HEK293 (cell line): ENCODE results near the gene NEK2.

ENCODE experiments used
- CTCF ChIA-PET: fragments of 350-600 bp; formaldehyde crosslinking; extraction: SDS; loops from one replicate; lab custom pipeline; 2021; ENCODE audit warnings: antibody characterized with exemption; lab: Yijun Ruan, JAX
- POLR2A ChIA-PET: fragments of 300-600 bp; formaldehyde crosslinking; extraction: SDS; loops from one replicate; lab custom pipeline; 2020; ENCODE audit warnings: antibody characterized with exemption, inconsistent platforms; lab: Yijun Ruan, JAX
- H3K27ac ChIP-seq: fragments of 200-500 bp; sonication (Bioruptor generic); 2 replicates; pipeline ENCODE4 v1.5.1; 2014; ENCODE audit warnings: low read depth, low read length, control low read depth, inconsistent platforms; ENCODE audit errors: extremely low read depth
- H3K36me3 ChIP-seq, 2 experiments: fragments of 200-500 bp in 1 of 2; sonication (Bioruptor generic) in 1 of 2; 1 replicate in 1 of 2; 2 replicates in 1 of 2; pipeline ENCODE4 v1.5.1; 2014 to 2017; ENCODE audit warnings: inconsistent platforms in 2 of 2, low read length in 2 of 2; ENCODE audit not compliant: control insufficient read depth in 2 of 2, insufficient read depth in 1 of 2
- H3K4me1 ChIP-seq: fragments of 200-500 bp; sonication (Bioruptor generic); 2 replicates; pipeline ENCODE4 v1.5.1; 2014; ENCODE audit warnings: mild to moderate bottlenecking, low read length, inconsistent platforms; ENCODE audit not compliant: control insufficient read depth, insufficient read depth
- H3K4me3 ChIP-seq: 2 replicates; pipeline ENCODE4 v1.5.1; 2011; ENCODE audit warnings: low read depth, mild to moderate bottlenecking, control low read depth, low read length, moderate library complexity
- H3K9me3 ChIP-seq: fragments of 200-500 bp; sonication (Bioruptor generic); 2 replicates; pipeline ENCODE4 v1.5.1; 2014; ENCODE audit warnings: low read depth, low read length, inconsistent platforms; ENCODE audit not compliant: control insufficient read depth, insufficient read depth
- GLIS1 ChIP-seq: fragments of 450-650 bp; formaldehyde crosslinking; IDR thresholded peaks from 2 replicates; pipeline ENCODE4 v1.5.1; 2016; ENCODE audit warnings: missing biosample characterization, missing genetic modification characterization
- HOXA7 ChIP-seq: sonication (generic); formaldehyde crosslinking; IDR thresholded peaks from 2 replicates; pipeline ENCODE4 v1.8.1; 2022; ENCODE audit warnings: missing genetic modification reagents, borderline replicate concordance
- PRDM1 ChIP-seq: fragments of 450-650 bp; formaldehyde crosslinking; IDR thresholded peaks from 2 replicates; pipeline ENCODE4; 2016; ENCODE audit warnings: missing biosample characterization, missing genetic modification characterization
- SETDB1 ChIP-seq: IDR thresholded peaks from one replicate; pipeline ENCODE4 v1.6.1; 2017; ENCODE audit warnings: mild to moderate bottlenecking, low read length, moderate library complexity, mixed read lengths; ENCODE audit not compliant: insufficient read length
- SP2 ChIP-seq: fragments of 450-650 bp; formaldehyde crosslinking; IDR thresholded peaks from 2 replicates; pipeline ENCODE4 v1.5.1; 2016; ENCODE audit warnings: missing biosample characterization, missing genetic modification characterization
- SP7 ChIP-seq: fragments of 450-650 bp; formaldehyde crosslinking; IDR thresholded peaks from 2 replicates; pipeline ENCODE4 v1.5.1; 2016; ENCODE audit warnings: missing biosample characterization, missing genetic modification characterization
- YY2 ChIP-seq: fragments of 450-650 bp; formaldehyde crosslinking; IDR thresholded peaks from 2 replicates; pipeline ENCODE4 v1.5.1; 2016; ENCODE audit warnings: missing biosample characterization, missing genetic modification characterization
- ZBTB17 ChIP-seq: fragments of 450-650 bp; formaldehyde crosslinking; IDR thresholded peaks from 2 replicates; pipeline ENCODE4 v1.5.1; 2016; ENCODE audit warnings: missing biosample characterization, missing genetic modification characterization
- ZNF140 ChIP-seq: fragments of 450-650 bp; formaldehyde crosslinking; IDR thresholded peaks from 2 replicates; pipeline ENCODE4 v1.5.1; 2016; ENCODE audit warnings: missing biosample characterization, missing genetic modification characterization
- ZNF2 ChIP-seq: fragments of 450-650 bp; formaldehyde crosslinking; IDR thresholded peaks from 2 replicates; pipeline ENCODE4 v1.5.1; 2016; ENCODE audit warnings: missing biosample characterization, missing genetic modification characterization
- ZNF202 ChIP-seq: fragments of 450-650 bp; formaldehyde crosslinking; IDR thresholded peaks from 2 replicates; pipeline ENCODE4 v1.5.1; 2016; ENCODE audit warnings: missing biosample characterization, missing genetic modification characterization, borderline replicate concordance
- ZNF354C ChIP-seq: fragments of 450-650 bp; formaldehyde crosslinking; IDR thresholded peaks from 2 replicates; pipeline ENCODE4 v1.5.1; 2016; ENCODE audit warnings: missing biosample characterization, missing genetic modification characterization, low read depth, borderline replicate concordance
- ZNF558 ChIP-seq: fragments of 450-650 bp; formaldehyde crosslinking; IDR thresholded peaks from 2 replicates; pipeline ENCODE4 v1.5.1; 2016; ENCODE audit warnings: missing biosample characterization, missing genetic modification characterization
- ZNF707 ChIP-seq: fragments of 450-650 bp; formaldehyde crosslinking; IDR thresholded peaks from 2 replicates; pipeline ENCODE4 v1.5.1; 2016; ENCODE audit warnings: missing biosample characterization, missing genetic modification characterization
- TF ChIP-seq, protein P1 (sequence below): fragments of 450-650 bp; formaldehyde crosslinking; IDR thresholded peaks from 2 replicates; pipeline ENCODE4 v1.5.1; 2016; ENCODE audit warnings: missing biosample characterization, missing genetic modification characterization
- TF ChIP-seq, protein P2 (sequence below): fragments of 450-650 bp; formaldehyde crosslinking; IDR thresholded peaks from 2 replicates; pipeline ENCODE4 v1.5.1; 2016; ENCODE audit warnings: missing biosample characterization, missing genetic modification characterization
- TF ChIP-seq, protein P3 (sequence below): fragments of 450-650 bp; formaldehyde crosslinking; IDR thresholded peaks from 2 replicates; pipeline ENCODE4 v1.5.1; 2016; ENCODE audit warnings: missing biosample characterization, missing genetic modification characterization
- TF ChIP-seq, protein P4 (sequence below): fragments of 450-650 bp; formaldehyde crosslinking; IDR thresholded peaks from 2 replicates; pipeline ENCODE4 v1.5.1; 2016; ENCODE audit warnings: missing biosample characterization, missing genetic modification characterization
- TF ChIP-seq, protein P5 (sequence below): fragments of 450-650 bp; formaldehyde crosslinking; IDR thresholded peaks from 2 replicates; pipeline ENCODE4 v1.5.1; 2016; ENCODE audit warnings: missing biosample characterization, missing genetic modification characterization

Gene NEK2

DNA sequence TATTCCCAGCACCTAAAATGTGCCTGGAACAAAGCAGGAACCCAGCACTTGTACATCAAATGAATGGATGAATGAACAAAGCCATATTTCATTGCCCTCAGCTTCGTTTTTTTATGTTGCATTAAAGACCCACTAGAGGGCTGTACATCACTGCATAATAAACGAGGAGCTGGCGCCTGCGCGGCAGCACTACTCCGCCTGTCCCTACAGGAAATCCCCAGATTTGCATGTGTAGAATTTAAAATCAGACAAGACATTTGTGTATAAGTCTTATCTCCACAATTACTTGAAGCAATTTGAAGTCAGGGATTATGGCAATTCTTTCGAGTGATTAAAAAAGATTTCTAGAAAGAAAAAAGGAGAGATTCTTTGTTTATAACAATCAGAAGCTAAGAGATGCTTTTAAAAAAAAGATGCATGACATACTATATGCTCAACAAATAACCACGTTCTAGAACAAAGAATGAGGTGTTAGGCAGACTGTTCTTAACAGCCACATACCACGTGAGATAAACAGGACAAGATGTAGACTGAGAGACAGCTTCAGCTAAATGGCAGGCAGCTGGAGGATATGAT is 5.4 kb upstream of the NEK2 start (continued):
- TF ChIP-seq, protein P1, sequence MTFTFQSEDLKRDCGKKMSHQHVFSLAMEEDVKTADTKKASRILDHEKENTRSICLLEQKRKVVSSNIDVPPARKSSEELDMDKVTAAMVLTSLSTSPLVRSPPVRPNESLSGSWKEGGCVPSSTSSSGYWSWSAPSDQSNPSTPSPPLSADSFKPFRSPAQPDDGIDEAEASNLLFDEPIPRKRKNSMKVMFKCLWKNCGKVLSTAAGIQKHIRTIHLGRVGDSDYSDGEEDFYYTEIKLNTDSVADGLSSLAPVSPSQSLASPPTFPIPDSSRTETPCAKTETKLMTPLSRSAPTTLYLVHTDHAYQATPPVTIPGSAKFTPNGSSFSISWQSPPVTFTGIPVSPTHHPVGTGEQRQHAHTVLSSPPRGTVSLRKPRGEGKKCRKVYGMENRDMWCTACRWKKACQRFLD (tag by site-specific recombination), result no peak
- TF ChIP-seq ZBTB17 (tag by site-specific recombination) (no peak), ZNF707 (tag by site-specific recombination) (no peak)
- TF ChIP-seq, protein P2, sequence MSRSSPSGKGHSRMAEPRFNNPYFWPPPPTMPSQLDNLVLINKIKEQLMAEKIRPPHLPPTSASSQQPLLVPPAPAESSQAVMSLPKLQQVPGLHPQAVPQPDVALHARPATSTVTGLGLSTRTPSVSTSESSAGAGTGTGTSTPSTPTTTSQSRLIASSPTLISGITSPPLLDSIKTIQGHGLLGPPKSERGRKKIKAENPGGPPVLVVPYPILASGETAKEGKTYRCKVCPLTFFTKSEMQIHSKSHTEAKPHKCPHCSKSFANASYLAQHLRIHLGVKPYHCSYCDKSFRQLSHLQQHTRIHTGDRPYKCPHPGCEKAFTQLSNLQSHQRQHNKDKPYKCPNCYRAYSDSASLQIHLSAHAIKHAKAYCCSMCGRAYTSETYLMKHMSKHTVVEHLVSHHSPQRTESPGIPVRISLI (tag by site-specific recombination), result peak; percentile 73; the same call in 1 of the 2 replicates

DNA sequence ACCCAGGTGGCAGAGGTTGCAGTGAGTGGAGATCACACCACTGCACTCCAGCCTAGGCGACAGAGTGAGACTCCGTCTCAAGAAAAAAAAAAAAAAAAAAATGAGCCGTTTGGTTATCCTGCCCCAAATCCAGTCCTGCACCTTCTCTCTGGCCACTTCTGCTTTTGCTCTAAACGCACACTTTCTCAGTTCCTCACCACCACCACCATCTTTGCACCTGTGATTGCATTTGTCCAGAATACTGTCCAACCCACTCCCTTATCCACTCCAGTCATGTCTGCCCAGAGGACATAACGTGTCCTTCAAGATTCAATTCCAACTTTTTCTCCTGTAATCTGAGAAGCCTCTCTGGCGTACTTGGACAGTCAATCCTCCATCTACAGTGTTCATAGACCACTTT is 2.2 kb upstream of the NEK2 start:
- H3K27ac ChIP-seq, result no peak overlapping the region
- ChIA-PET POLR2A (no interaction called here), CTCF (interaction anchor here (1.0 to 5.2 kb wide), 3 partner anchors 357 to 779 kb away, joined by 3 to 57 read pairs (median 14); partner anchors contain the start of genes DTL and INTS7)
- no peak for TF ChIP-seq ZNF202
- TF ChIP-seq PRDM1 (tag by site-specific recombination), result no peak
- TF ChIP-seq SP2 (tag by site-specific recombination), result no peak
- no peak for TF ChIP-seq YY2 (tag by site-specific recombination)
- no peak for TF ChIP-seq SETDB1
- H3K9me3 ChIP-seq, result no peaks in the 10 kb centered on the region
- no peak overlapping the region for H3K4me3 ChIP-seq
- H3K36me3 ChIP-seq, result peaks cover 5 to 11% of the 10 kb centered on the region in 2 experiments; a peak in 2 of 3 replicates
- peaks cover 3% of the 10 kb centered on the region; the same call in 1 of the 2 replicates for H3K4me1 ChIP-seq

DNA sequence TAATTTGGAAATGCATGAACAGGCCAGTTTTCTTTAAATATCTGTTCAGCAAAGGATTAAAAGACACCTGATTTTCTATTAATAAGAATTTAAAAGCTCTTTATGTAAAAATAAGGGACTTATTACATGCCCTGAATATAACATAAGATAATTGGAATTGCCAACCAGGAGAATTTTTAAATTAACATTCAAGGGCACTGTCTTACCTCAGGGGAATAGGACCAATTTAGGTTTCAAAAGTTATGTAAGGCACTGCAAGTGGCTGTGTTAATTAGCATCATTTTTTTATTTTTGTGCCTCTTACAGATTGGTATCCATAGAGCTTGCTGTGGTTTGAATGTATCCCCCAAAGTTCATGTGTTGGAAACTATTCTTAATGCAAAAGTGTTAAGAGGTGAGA is 1.3 kb upstream of the NEK2 start:
- Histone ChIP-seq H3K36me3 (peaks cover 5 to 14% of the 10 kb centered on the region in 2 experiments; a peak in 2 of 3 replicates), H3K27ac (no peak overlapping the region), H3K4me3 (no peak overlapping the region), H3K9me3 (no peaks in the 10 kb centered on the region), H3K4me1 (peaks cover 3% of the 10 kb centered on the region; the same call in 1 of the 2 replicates)
- ChIA-PET POLR2A (interaction anchor here (0.7 kb wide), 1 partner anchor 9 kb away, joined by 4 read pairs; no protein-coding TSS in a partner anchor), CTCF (interaction anchor here (0.6 to 5.2 kb wide), 6 partner anchors 8 to 923 kb away, joined by 3 to 57 read pairs (median 6); partner anchors contain the start of genes DTL and INTS7)
- no peak for TF ChIP-seq SP7 (tag by site-specific recombination)
- TF ChIP-seq, protein P3, sequence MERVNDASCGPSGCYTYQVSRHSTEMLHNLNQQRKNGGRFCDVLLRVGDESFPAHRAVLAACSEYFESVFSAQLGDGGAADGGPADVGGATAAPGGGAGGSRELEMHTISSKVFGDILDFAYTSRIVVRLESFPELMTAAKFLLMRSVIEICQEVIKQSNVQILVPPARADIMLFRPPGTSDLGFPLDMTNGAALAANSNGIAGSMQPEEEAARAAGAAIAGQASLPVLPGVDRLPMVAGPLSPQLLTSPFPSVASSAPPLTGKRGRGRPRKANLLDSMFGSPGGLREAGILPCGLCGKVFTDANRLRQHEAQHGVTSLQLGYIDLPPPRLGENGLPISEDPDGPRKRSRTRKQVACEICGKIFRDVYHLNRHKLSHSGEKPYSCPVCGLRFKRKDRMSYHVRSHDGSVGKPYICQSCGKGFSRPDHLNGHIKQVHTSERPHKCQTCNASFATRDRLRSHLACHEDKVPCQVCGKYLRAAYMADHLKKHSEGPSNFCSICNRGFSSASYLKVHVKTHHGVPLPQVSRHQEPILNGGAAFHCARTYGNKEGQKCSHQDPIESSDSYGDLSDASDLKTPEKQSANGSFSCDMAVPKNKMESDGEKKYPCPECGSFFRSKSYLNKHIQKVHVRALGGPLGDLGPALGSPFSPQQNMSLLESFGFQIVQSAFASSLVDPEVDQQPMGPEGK (tag by site-specific recombination), result no peak

DNA sequence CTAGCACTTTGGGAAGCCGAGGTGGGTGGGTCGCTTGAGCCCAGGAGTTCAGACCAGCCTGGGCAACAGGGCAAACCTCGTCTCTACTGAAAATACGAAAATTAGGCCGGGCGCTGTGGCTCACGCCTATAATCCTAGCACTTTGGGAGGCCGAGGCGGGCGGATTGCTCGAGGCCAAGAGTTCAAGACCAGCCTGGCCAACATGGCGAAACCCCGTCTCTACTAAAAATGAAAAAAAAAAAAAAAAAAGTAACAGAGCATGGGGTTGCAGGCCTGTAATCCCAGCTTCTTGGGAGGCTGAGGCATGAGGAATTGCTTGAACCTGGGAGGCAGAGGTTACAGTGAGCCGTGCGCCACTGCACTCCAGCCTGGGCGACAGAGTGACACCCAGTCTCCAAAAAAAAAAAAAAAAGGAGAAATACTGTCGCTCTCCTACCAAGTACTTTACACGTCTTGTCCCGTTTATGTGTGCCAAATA is 724 bp upstream of the NEK2 start:
- no peak overlapping the region for H3K27ac ChIP-seq
- peaks cover 3% of the 10 kb centered on the region; the same call in 1 of the 2 replicates for H3K4me1 ChIP-seq
- POLR2A ChIA-PET, result interaction anchor here (0.7 to 2.0 kb wide), 9 partner anchors 9 to 739 kb away, joined by 3 to 12 read pairs (median 3); partner anchors contain the start of genes DTL, INTS7, PACC1 and SLC30A1
- TF ChIP-seq GLIS1 (tag by site-specific recombination) (no peak; the same call in 1 of the 2 replicates), HOXA7 (CRISPR knock-in tag) (no peak), ZNF140 (no peak), ZNF354C (tag by site-specific recombination) (no peak), ZNF2 (peak; percentile 87; the same call in 1 of the 2 replicates), ZNF558 (tag by site-specific recombination) (0 out of 2 replicates have a peak, but pooled peaks have one; percentile 6)
- TF ChIP-seq, protein P4, sequence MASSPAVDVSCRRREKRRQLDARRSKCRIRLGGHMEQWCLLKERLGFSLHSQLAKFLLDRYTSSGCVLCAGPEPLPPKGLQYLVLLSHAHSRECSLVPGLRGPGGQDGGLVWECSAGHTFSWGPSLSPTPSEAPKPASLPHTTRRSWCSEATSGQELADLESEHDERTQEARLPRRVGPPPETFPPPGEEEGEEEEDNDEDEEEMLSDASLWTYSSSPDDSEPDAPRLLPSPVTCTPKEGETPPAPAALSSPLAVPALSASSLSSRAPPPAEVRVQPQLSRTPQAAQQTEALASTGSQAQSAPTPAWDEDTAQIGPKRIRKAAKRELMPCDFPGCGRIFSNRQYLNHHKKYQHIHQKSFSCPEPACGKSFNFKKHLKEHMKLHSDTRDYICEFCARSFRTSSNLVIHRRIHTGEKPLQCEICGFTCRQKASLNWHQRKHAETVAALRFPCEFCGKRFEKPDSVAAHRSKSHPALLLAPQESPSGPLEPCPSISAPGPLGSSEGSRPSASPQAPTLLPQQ (tag by site-specific recombination), result no peak
- TF ChIP-seq, protein P5, sequence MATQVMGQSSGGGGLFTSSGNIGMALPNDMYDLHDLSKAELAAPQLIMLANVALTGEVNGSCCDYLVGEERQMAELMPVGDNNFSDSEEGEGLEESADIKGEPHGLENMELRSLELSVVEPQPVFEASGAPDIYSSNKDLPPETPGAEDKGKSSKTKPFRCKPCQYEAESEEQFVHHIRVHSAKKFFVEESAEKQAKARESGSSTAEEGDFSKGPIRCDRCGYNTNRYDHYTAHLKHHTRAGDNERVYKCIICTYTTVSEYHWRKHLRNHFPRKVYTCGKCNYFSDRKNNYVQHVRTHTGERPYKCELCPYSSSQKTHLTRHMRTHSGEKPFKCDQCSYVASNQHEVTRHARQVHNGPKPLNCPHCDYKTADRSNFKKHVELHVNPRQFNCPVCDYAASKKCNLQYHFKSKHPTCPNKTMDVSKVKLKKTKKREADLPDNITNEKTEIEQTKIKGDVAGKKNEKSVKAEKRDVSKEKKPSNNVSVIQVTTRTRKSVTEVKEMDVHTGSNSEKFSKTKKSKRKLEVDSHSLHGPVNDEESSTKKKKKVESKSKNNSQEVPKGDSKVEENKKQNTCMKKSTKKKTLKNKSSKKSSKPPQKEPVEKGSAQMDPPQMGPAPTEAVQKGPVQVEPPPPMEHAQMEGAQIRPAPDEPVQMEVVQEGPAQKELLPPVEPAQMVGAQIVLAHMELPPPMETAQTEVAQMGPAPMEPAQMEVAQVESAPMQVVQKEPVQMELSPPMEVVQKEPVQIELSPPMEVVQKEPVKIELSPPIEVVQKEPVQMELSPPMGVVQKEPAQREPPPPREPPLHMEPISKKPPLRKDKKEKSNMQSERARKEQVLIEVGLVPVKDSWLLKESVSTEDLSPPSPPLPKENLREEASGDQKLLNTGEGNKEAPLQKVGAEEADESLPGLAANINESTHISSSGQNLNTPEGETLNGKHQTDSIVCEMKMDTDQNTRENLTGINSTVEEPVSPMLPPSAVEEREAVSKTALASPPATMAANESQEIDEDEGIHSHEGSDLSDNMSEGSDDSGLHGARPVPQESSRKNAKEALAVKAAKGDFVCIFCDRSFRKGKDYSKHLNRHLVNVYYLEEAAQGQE, result no peak

More for the DNA sequence above, 724 bp upstream of the NEK2 start:
- Histone ChIP-seq H3K9me3 (no peaks in the 10 kb centered on the region), H3K4me3 (peak overlapping the region; percentile 73), H3K36me3 (peaks cover 5 to 20% of the 10 kb centered on the region in 2 experiments; a peak in 2 of 3 replicates)
- CTCF ChIA-PET, result interaction anchor here (0.6 to 3.7 kb wide), 7 partner anchors 9 to 923 kb away, joined by 3 to 14 read pairs (median 3); no protein-coding TSS in a partner anchor
